ENCODE data around the gene UBL7. TPM values are rescaled to one million over a fixed set of nuclear protein-coding genes. Genes with fewer than 3 reads are reported as not detected.
"Not testable (repeated sequence)": the region's sequence is repeated elsewhere in the genome, so short reads cannot be mapped to it uniquely, and the experiment has no call there.

UBL7 gene
- polyA plus RNA-seq (ENCODE audit: insufficient read length in 3 of 3) = 10 to 100 TPM; 60.2 to 68.7 (median 66.8) TPM
- long read RNA-seq, donor 1, transcript UBL7-201 (11 exons, 1,360 nt) = major isoform, 7 of 11 reads
- long read RNA-seq, donor 1, partial matches to known transcripts = 0 of 11 reads
- long read RNA-seq, donor 1, other reads (novel, unspliced or antisense) = 0 of 11 reads
- long read RNA-seq, donor 2, transcript UBL7-201 (11 exons, 1,360 nt) = minor isoform, 7 of 18 reads
- long read RNA-seq, donor 2, transcript UBL7-202 (11 exons, 1,427 nt) = major isoform, 9 of 18 reads
- long read RNA-seq, donor 2, partial matches to known transcripts = 0 of 18 reads
- long read RNA-seq, donor 2, other reads (novel, unspliced or antisense) = 0 of 18 reads
- long read RNA-seq, donor 3, transcript UBL7-201 (11 exons, 1,360 nt) = major isoform, 16 of 32 reads
- long read RNA-seq, donor 3, transcript UBL7-202 (11 exons, 1,427 nt) = minor isoform, 9 of 32 reads
- long read RNA-seq, donor 3, partial matches to known transcripts = 7 of 32 reads
- long read RNA-seq, donor 3, other reads (novel, unspliced or antisense) = 0 of 32 reads
- long read RNA-seq, donor 4, transcript UBL7-202 (11 exons, 1,427 nt) = major isoform, 10 of 24 reads
- long read RNA-seq, donor 4, transcript UBL7-201 (11 exons, 1,360 nt) = minor isoform, 8 of 24 reads
- long read RNA-seq, donor 4, partial matches to known transcripts = 6 of 24 reads
- long read RNA-seq, donor 4, other reads (novel, unspliced or antisense) = 0 of 24 reads
- long read RNA-seq, donor 5 = 0 reads
- long read RNA-seq, donor 6, transcript UBL7-201 (11 exons, 1,360 nt) = major isoform, 10 of 15 reads
- long read RNA-seq, donor 6, partial matches to known transcripts = 0 of 15 reads
- long read RNA-seq, donor 6, other reads (novel, unspliced or antisense) = 0 of 15 reads
- long read RNA-seq, donor 7, transcript UBL7-201 (11 exons, 1,360 nt) = major isoform, 11 of 24 reads
- long read RNA-seq, donor 7, transcript UBL7-202 (11 exons, 1,427 nt) = minor isoform, 7 of 24 reads
- long read RNA-seq, donor 7, partial matches to known transcripts = 5 of 24 reads
- long read RNA-seq, donor 7, other reads (novel, unspliced or antisense) = 0 of 24 reads
- long read RNA-seq, donor 8 = 0 reads
- long read RNA-seq, donor 9, transcript UBL7-202 (11 exons, 1,427 nt) = minor isoform, 5 of 31 reads
- long read RNA-seq, donor 9, transcript UBL7-201 (11 exons, 1,360 nt) = major isoform, 16 of 31 reads
- long read RNA-seq, donor 9, partial matches to known transcripts = 7 of 31 reads
- long read RNA-seq, donor 9, other reads (novel, unspliced or antisense) = 0 of 31 reads
- long read RNA-seq, donor 10, transcript UBL7-202 (11 exons, 1,427 nt) = major isoform, 7 of 14 reads
- long read RNA-seq, donor 10, transcript UBL7-201 (11 exons, 1,360 nt) = major isoform, 7 of 14 reads
- long read RNA-seq, donor 10, partial matches to known transcripts = 0 of 14 reads
- long read RNA-seq, donor 10, other reads (novel, unspliced or antisense) = 0 of 14 reads
- long read RNA-seq, donor 11, transcript UBL7-202 (11 exons, 1,427 nt) = minor isoform, 5 of 19 reads
- long read RNA-seq, donor 11, transcript UBL7-201 (11 exons, 1,360 nt) = major isoform, 8 of 19 reads
- long read RNA-seq, donor 11, partial matches to known transcripts = 5 of 19 reads
- long read RNA-seq, donor 11, other reads (novel, unspliced or antisense) = 0 of 19 reads
- long read RNA-seq, donor 12, partial matches to known transcripts = 0 of 4 reads
- long read RNA-seq, donor 12, other reads (novel, unspliced or antisense) = 0 of 4 reads
- long read RNA-seq, donor 13 = 0 reads
- long read RNA-seq, donor 14, transcript UBL7-202 (11 exons, 1,427 nt) = minor isoform, 5 of 15 reads
- long read RNA-seq, donor 14, transcript UBL7-201 (11 exons, 1,360 nt) = major isoform, 10 of 15 reads
- long read RNA-seq, donor 14, partial matches to known transcripts = 0 of 15 reads
- long read RNA-seq, donor 14, other reads (novel, unspliced or antisense) = 0 of 15 reads
- long read RNA-seq, donor 15, transcript UBL7-201 (11 exons, 1,360 nt) = major isoform, 8 of 12 reads
- long read RNA-seq, donor 15, partial matches to known transcripts = 0 of 12 reads
- long read RNA-seq, donor 15, other reads (novel, unspliced or antisense) = 0 of 12 reads
- long read RNA-seq, donor 16, transcript UBL7-201 (11 exons, 1,360 nt) = major isoform, 27 of 75 reads
- long read RNA-seq, donor 16, transcript UBL7-202 (11 exons, 1,427 nt) = minor isoform, 26 of 75 reads
- long read RNA-seq, donor 16, partial matches to known transcripts = 15 of 75 reads
- long read RNA-seq, donor 16, other reads (novel, unspliced or antisense) = 5 of 75 reads

- peak; percentile 86 to 98 (median 95) for DNase-seq (ENCODE audit: extremely low read depth in 1 of 11, low read depth in 9 of 11, low spot score in 4 of 11)
These were observed at the start of gene UBL7 for GRCh38 chr15:74460871-74461846. Gene UBL7, minus strand, starts transcription at chr15:74461160. Its CDS starts 2,293 bp downstream, at chr15:74458867.

- DNase-seq (ENCODE audit: extremely low read depth in 1 of 11, low read depth in 9 of 11, low spot score in 4 of 11) = no peak
These were observed 45.5 kb upstream of the UBL7 start for GRCh38 chr15:74506515-74506840.

GRCh38 chr15:74505837-74506514 lies 45.0 kb upstream of the UBL7 start:
- no peak for DNase-seq (ENCODE audit: extremely low read depth in 1 of 11, low read depth in 9 of 11, low spot score in 4 of 11)

- no peak for DNase-seq (ENCODE audit: extremely low read depth in 1 of 11, low read depth in 9 of 11, low spot score in 4 of 11)
These were observed 43.9 kb upstream of the UBL7 start for GRCh38 chr15:74504836-74505235.

- no peak for DNase-seq (ENCODE audit: extremely low read depth in 1 of 11, low read depth in 9 of 11, low spot score in 4 of 11)
These were observed 43.5 kb upstream of the UBL7 start for GRCh38 chr15:74504418-74504817.

GRCh38 chr15:74502301-74502700 lies 41.3 kb upstream of the UBL7 start:
- no peak for DNase-seq (ENCODE audit: extremely low read depth in 1 of 11, low read depth in 9 of 11, low spot score in 4 of 11)

GRCh38 chr15:74500401-74500800 lies 39.4 kb upstream of the UBL7 start:
- no peak for DNase-seq (ENCODE audit: extremely low read depth in 1 of 11, low read depth in 9 of 11, low spot score in 4 of 11)

- no peak for DNase-seq (ENCODE audit: extremely low read depth in 1 of 11, low read depth in 9 of 11, low spot score in 4 of 11)
These were observed 38.4 kb upstream of the UBL7 start for GRCh38 chr15:74499366-74499765.

- no peak for DNase-seq (ENCODE audit: extremely low read depth in 1 of 11, low read depth in 9 of 11, low spot score in 4 of 11)
These were observed 36.6 kb upstream of the UBL7 start for GRCh38 chr15:74497584-74497983.

- no peak for DNase-seq (ENCODE audit: extremely low read depth in 1 of 11, low read depth in 9 of 11, low spot score in 4 of 11)
These were observed 35.7 kb upstream of the UBL7 start for GRCh38 chr15:74496648-74497047.

GRCh38 chr15:74490339-74490689 lies 29.4 kb upstream of the UBL7 start:
- DNase-seq (ENCODE audit: extremely low read depth in 1 of 11, low read depth in 9 of 11, low spot score in 4 of 11) = no peak

GRCh38 chr15:74489518-74490338 lies 28.8 kb upstream of the UBL7 start:
- DNase-seq (ENCODE audit: extremely low read depth in 1 of 11, low read depth in 9 of 11, low spot score in 4 of 11) = peak; percentile 8 to 46 (median 33)

GRCh38 chr15:74488776-74489175 lies 27.8 kb upstream of the UBL7 start:
- DNase-seq (ENCODE audit: extremely low read depth in 1 of 11, low read depth in 9 of 11, low spot score in 4 of 11) = no peak

GRCh38 chr15:74482661-74483060 lies 21.7 kb upstream of the UBL7 start:
- no peak for DNase-seq (ENCODE audit: extremely low read depth in 1 of 11, low read depth in 9 of 11, low spot score in 4 of 11)

- DNase-seq (ENCODE audit: extremely low read depth in 1 of 11, low read depth in 9 of 11, low spot score in 4 of 11) = not testable (repeated sequence)
These were observed 19.4 kb upstream of the UBL7 start for GRCh38 chr15:74480364-74480763.
